NOMO-1 treated with dmso at 0.1 percent for 144 hours (cell line): Measurements from ENCODE around the gene ZDHHC20.
"Not testable (repeated sequence)": the region's sequence is repeated elsewhere in the genome, so short reads cannot be mapped to it uniquely, and the experiment has no call there.

Experiments used
- DNase-seq: peaks from one replicate; lab custom pipeline; 2025; ENCODE audit not compliant: unreplicated experiment; lab: John Stamatoyannopoulos, UW

The ZDHHC20 gene

DNA sequence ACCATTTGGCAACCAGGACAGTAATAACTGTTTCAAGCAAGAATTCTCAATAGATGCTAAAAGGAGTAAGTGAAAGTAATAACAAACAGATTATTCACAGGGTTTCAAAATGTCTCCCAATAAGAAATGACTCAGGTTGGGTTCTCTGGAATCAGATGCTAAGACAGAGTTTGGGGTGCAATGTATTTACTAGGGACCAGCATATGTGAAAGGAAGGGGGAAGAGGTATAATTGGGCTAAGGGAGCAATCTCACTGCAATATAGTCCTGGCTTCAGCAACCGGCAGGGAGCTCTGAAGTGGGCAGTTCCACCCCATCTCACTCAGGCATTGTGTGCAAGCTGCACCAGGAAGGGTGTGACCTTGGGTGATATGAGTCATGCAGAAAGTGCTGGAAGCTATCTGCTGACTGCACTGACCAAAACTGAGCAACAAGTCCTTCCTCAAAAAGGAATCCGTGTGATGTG, 23.4 kb downstream of the ZDHHC20 start:
- peak; percentile 87 for DNase-seq

DNA sequence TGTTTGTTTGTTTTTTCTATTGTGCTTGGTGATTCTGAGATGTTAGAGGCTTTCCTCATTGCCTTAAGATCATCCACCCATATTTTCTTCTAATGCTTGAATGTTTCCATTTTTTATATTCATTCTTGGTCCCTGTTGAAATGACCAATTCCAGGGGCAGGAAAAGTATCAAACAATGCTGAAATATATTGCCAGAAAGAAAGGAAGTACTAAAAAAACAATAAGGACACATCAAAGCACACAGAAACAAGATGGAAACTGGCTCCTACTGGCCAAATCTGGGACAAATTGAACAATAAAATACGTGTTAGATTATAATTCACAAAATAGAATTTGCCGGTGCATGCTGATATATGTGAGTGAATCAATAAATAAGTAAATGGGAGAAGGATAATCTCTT, 23.9 kb downstream of the ZDHHC20 start:
- no peak for DNase-seq

DNA sequence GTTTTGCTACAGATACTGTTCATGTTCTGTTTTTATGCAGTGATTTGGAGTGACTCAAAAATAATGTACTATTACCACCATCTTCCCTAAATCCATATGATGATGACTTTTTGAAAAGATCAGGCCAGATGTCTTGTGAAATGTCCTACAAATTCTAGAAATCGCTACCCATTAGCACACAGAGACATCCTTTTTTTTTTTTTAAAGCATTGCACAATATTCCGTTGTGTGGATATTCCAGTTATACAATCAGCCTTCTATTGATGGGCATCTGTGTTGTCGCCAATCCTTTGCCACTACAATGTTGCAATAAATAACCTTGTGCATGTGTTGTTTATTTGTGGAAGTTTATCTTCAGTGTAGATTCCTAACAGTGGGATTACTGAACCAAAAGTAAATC, 24.5 kb downstream of the ZDHHC20 start:
- peak; percentile 71 for DNase-seq

DNA sequence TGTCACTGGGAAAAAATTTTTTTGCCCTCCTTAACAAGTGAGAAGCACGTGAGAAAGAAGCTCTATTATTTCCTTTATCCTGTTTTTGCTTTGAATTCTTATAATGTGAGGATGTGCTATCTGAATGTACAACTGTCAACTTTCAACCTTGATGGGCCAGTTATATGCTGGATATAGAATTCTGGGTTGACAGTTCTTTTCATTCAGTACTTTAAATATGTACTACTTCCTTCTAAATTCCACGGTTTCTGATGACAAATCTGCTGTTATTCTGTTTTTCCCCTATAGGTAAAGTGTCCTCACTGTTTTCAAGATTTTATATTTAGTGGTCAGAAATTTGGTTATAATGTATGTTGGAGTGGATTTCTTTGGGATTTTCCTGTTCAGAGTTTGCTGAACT, 29.9 kb downstream of the ZDHHC20 start:
- DNase-seq = no peak

DNA sequence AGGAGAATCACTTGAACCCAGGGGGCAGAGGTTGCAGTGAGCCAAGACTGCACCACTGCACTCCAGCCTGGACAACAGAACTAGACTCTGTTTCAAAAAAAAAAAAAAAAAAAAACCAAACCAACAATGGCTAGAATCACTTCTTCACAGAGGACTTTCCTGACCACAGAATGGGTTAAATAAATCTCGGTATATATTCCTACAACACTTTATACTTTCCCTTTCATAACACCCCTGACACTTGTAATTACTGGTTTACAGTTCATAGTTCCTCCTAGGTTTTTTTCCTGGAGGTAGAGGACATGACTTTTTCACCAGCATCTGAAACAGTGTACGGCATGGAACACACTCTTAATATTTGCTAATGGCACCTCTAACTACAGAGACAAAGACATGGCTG, 31.4 kb downstream of the ZDHHC20 start:
- no peak for DNase-seq

DNA sequence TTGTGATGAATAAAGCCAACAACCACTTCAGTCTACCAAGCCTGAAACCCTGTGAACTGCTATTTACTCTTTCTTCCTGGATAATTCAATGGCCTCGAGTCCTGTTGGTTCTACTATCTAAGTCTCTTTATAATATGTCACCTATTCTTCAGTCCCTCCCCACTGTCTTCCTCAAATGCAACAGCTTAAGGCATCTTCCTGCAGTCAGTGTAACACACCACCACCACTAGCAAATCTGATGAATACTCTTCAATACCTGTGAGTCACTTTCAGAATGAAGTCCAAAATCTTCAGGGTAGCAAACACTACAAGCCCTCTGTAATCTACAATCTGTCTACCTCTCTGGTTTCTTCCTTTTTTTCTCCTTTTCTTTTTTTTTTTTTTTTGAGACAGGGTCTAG, 32.9 kb downstream of the ZDHHC20 start:
- no peak for DNase-seq

DNA sequence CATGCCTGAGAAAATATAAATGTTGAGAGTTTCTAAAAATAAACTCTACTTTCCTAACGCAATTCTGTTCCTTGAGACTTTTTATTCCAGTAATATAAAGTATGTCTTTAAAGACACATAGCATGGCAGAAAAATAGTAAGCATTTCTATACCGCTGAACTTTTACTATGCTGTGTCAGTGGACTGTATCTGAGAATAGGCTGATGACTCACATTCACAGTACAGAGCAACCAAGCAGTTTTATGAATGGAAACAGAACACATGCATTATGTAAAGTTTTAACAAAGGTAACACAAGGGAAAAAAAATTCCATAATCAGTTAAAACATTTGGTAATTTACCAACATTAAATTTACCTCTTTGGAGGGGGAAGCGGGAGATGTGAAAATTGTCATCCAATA, 38.4 kb downstream of the ZDHHC20 start:
- DNase-seq = no peak

DNA sequence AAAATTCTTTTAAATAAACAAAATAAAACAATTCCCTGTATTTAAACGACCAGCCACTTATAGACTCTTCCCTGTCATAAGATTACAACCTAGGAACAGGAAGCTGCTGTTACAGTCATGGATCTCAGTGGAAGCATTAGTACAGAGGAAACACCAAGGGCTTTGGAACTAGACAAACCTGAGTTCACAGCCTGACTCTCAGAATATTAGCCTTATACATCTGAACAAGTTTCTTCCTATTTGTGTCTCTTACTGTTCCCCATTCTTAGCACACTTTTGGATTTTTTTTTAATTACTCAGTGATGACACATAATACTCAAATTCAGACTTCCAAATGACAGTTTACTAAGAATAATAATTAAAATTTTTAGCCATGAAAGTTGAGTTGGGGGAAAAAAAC, 46.1 kb downstream of the ZDHHC20 start:
- no peak for DNase-seq

DNA sequence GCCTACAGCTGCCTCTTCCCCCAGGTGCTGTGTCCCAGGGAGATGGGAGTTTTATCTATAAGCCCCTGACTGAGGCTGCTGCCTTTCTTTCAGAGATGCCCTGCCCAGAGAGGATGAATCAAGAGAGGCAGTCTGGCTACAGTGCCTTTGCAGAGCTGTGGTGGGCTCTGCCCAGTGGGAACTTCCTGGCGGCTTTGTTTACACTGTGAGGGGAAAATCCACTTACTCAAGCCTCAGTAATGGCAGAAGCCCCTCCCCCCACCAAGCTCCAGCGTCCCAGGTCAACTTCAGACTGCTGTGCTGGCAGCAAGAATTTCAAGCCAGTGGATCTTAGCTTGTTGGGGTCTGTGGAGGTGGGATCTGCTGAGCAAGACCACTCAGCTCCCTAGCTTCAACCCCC, 48.6 kb downstream of the ZDHHC20 start:
- DNase-seq = not testable (repeated sequence)

DNA sequence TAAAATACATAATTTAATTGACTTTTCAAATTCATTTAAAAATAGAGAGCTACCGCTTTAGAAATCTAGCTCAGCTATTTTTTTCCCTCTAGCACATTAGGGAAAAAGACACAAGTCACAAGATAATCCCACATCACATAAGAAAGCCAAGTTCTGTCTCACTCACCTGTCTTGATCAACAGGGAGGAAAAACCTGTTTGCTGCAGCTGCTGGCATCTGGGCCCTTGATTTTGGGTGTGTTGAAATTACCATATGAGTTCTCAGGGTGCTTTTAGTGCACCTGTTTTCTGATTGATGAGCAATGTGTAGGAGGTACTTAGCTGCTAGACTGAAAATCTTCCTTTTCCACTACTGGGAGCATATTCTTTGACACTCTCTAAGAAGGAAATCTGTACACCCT, 53.8 kb downstream of the ZDHHC20 start:
- no peak for DNase-seq

DNA sequence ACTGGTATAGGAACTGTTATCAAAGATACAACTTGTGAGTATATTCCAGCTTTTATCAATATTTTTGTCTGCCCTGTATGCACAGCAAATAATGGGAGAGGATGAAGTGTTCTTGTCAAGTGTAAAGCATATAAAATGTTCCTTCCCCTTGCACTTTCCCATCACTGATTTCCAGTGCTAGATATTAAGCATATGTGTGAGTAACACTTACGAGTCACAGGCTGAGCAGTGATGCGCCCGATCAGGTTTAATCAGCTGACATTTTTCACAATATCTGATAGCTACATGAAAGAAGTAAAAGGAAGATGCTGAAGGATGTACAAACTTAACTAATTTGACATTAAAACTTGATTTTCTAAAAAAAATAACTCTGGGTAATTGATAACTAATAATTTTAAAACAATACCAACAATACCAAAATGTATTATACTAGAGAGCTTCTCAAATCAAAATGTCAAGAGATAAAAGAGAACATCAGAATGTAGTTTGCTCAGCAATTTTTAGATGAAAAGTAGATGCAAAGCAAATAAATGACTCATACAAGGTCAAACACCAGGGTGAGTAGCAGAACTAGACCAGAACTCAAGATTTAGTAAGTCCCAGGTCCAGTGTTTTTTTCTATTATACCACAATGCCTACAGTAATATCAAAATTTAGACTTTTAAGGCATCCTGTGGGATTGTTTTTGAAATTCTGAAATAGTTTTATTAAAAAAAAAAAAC, 56.4 kb downstream of the ZDHHC20 start:
- no peak for DNase-seq

DNA sequence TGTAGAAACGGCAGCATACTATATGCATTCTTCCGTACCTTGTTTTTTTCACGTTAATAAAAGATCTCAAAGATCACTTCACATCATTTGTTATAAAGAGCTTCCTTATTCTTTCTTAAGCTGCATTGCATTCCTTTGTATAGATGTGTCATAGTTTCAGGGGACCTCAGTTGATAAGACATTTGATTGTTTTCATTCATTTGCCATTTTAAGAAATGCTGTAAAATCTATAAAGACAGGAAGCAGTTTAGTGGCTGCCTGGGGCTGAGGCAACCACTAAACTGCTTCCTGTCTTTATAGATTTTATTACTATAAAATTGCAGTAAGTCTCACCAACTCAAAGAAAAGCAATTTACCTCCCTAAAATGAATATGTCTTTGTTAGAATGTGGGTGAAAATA, 59.4 kb downstream of the ZDHHC20 start:
- DNase-seq = peak; percentile 73

DNA sequence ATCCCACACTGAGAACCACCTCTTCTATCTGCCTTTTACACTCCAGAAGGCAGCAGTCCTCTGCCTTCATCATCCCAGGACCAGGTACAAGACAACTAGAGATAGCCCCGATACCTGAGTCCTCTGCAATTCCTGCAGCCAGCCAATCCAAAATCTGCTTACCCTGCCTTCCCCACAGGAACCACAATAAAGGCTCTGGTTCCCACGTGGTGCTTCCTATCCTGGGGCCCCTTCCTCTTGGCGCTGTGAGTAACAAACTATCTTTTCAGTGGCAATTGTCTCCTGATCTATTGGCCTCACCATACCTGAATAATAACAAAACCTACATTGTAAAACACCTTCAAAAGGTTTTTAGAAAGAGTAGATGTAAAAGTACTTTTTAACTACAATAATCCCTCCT, 63.1 kb downstream of the ZDHHC20 start:
- DNase-seq = no peak

DNA sequence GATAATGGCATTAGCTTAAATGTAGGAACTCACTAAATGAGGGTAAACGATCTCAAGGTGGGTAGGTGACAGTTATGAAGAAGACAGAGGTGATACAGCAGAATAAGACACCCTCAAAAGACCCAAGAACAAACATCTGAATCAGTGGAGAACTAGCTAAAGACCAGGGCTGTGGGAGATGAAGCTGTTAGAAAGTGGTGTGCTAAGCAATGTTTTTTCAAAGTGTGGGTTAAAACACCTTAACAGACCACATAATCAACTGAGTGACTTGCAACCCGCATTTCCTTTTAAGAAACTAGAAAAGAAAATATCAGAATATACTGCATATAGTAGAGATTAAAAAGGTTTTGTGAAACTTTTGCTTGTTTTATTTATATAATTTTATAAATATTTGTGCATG, 70.0 kb downstream of the ZDHHC20 start:
- DNase-seq = no peak

DNA sequence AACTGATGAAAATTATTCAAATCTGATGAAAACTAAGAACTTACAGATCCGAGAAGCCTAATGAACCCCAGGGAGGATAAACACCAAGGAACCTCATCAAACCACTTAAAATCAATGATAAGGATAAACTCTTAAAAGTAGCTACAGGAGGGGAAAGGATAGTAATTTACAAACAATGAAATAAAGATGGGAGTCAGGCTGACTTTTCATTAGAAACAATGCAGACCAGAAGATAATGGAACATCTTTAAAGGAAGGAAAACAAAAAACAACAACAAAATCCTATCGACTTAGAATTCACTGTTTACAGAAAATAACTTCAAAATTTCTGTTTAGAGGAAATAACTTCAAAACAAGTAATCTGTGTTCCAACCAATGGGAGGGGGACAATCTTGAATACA, 73.4 kb downstream of the ZDHHC20 start:
- DNase-seq = no peak

DNA sequence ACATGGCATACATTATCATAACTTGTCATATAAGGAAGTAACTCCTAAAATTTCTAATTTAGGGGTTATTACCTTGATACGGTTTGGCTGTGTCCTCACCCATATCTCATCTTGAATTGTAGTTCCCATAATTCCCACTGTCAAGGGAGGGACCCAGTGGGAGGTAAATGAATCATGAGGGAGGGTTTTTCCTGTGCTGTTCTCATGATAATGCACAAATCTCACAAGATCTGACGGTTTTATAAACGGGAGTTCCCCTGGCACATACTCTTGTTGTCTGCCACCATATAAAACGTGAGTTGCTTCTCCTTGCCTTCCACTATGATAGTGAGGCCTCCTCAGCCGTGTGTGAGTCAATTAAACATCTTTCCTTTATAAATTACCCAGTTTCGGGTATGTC, 76.0 kb downstream of the ZDHHC20 start:
- DNase-seq = no peak

DNA sequence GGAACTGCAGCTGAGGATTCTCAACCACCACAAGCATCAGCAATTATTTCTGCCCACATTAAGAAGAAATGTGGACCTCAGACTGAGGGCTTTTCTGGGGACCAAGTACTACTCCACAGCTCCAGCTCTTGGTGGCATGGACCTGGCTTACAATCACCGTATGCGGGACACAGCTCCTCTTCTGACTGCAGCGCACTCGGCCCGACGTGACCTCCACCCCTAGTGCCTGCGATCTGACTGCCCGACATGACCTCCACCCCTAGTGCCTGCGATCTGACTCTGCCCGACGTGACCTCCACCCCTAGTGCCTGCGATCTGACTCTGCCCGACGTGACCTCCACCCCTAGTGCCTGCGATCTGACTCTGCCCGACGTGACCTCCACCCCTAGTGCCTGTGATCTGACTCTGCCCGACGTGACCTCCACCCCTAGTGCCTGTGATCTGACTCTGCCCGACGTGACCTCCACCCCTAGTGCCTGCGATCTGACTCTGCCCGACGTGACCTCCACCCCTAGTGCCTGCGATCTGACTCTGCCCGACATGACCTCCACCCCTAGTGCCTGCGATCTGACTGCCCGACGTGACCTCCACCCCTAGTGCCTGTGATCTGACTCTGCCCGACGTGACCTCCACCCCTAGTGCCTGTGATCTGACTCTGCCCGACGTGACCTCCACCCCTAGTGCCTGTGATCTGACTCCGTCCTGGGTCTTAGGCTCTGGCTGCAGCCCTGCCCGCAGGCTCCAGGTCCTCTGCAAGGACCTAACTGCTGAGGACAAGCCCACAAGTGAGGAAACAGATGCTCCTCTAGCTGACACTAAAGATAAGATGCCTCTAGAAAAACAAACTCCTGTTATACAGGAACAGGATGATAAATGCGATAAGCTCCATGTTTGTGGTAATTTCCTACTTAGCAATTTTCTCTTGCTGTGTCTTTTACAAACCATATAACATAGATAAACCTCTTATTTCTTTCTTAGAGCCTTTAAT, 81.8 kb downstream of the ZDHHC20 start:
- DNase-seq = not testable (repeated sequence)

DNA sequence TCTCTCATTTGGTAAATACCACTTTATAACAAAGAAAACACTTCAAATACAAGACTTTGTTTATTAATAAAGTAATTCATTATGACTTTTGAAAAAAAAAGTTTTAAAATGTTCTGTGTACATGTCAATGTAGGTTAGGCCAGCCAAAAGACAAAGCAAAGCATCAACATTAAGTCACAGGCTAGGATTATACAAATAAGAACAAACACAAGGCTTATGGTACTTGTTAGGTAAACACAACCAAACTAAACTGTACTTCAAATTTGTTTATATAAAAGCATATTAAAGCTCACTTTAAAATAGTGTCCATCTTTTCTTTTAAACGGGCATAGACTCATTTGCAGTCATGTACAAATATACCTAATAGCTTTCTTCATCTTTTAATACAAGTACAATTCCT, 86.6 kb downstream of the ZDHHC20 start:
- no peak for DNase-seq

DNA sequence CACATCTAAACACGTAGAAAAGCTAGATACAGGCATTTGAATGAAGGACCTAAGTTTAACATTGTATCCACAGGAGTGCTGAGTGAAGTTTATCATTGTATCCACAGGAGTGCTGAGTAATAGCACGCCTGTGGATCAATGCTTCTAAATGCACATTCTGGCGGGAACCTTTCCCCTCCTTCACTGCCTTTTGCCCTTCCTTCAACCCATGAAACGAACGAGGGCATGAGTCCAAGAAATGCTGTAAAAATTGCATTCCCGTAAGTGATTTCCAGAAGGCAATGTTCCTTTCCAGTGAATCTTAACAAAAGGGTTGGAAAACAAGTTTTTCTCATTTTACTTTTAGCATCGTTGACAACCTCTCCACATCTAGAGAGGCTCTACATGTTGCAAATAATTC, 88.1 kb downstream of the ZDHHC20 start:
- DNase-seq = no peak

DNA sequence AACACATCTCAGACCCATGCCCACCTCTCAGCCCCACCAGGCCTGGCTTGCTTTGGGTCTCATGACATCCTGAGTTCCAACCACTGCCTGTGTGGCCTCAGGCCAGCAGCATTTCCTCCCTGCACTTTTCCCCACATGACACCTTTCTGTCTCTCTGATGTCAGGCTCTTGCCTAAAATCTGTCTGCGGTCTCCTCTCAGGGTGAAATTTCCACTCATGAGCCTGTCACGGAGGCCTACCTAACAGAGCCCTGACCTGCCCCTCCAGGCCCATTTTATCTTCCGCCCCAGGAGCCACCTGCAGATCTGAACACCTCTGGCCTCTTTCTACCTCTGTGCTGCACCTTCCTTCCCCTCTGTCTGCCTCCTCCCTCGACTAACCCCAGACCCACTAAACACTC, 93.5 kb downstream of the ZDHHC20 start:
- DNase-seq = no peak

DNA sequence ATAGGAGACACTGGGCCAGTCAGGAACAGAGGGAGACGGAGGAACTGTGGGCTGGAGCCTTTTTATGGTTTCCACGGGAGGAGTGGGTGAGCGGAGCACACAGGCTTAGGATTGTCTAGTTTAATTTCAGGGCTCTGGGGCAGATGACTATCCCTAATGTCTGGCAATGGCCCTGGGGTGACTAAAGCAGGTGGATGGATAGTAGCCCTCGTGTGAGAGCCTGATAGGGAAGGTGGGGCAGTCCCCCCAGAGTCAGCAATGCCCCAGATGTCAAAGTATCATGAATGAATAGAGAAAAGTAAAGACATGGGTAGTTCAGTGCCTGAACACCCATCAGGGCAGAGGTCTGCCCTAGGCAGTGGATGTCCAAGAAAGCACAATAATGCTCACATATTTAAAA, 94.2 kb downstream of the ZDHHC20 start:
- no peak for DNase-seq

DNA sequence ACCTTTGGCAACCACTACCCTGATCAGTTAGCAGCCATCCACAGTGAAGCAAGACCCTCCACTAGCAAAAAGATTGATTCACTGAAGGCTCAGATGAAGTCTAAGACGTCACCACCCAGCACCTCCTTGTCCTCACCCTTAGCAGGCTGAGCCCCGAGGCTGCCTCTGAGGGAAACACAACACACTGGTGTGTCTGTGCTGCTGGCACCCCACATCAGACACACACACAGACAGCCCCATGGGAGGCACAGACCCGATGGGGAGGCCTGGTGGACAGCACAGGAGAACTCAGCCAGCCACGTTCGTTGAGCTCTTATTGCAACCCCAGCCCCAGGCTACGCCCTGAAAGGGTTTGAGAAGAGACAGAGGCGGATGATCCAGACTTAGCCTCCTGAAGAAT, 94.7 kb downstream of the ZDHHC20 start:
- DNase-seq = no peak
